Stimulated activated CD4-positive, alpha-beta T cell treated with anti-CD3 and anti-CD28 coated beads, Interleukin-15, amount 100 ng/mL, for 48 hours (primary cell): ENCODE results near the gene MARVELD1.

Experiments
- DNase-seq, 2 donors: peaks; one replicate each; pipeline ENCODE4 v3.0.0-alpha.2; 2020; ENCODE audit warnings: low read depth in 2 of 2

Gene MARVELD1

GRCh38 chr10:97721871-97722780, 8.6 kb downstream of the MARVELD1 start:
- DNase-seq: no peak

- no peak for DNase-seq
Observed at GRCh38 chr10:97723001-97723400, 9.5 kb downstream of the MARVELD1 start.

- DNase-seq: no peak
Observed at GRCh38 chr10:97724341-97724941, 10.9 kb downstream of the MARVELD1 start.

GRCh38 chr10:97726636-97727178, 13.2 kb downstream of the MARVELD1 start:
- no peak for DNase-seq

GRCh38 chr10:97729014-97729413, 15.5 kb downstream of the MARVELD1 start:
- no peak for DNase-seq

- DNase-seq: no peak
Observed at GRCh38 chr10:97731346-97732051, 18.0 kb downstream of the MARVELD1 start.

- DNase-seq: no peak
Observed at GRCh38 chr10:97732052-97732359, 18.5 kb downstream of the MARVELD1 start.

- DNase-seq: no peak
Observed at GRCh38 chr10:97733256-97733655, 19.7 kb downstream of the MARVELD1 start.

- no peak for DNase-seq
Observed at GRCh38 chr10:97734021-97734420, 20.5 kb downstream of the MARVELD1 start.

GRCh38 chr10:97736403-97736901, 22.9 kb downstream of the MARVELD1 start:
- no peak for DNase-seq

- peak; percentile 94 to 96 for DNase-seq
Observed at GRCh38 chr10:97736902-97737769, 23.6 kb downstream of the MARVELD1 start, which contains the start of gene ZFYVE27. ZFYVE27 (plus strand) TSS chr10:97737128; CDS start chr10:97738478, 1,350 bp downstream.

GRCh38 chr10:97737770-97738265, 24.3 kb downstream of the MARVELD1 start:
- DNase-seq: no peak

- no peak for DNase-seq
Observed at GRCh38 chr10:97738616-97739015, 25.1 kb downstream of the MARVELD1 start.

GRCh38 chr10:97740613-97741012, 27.1 kb downstream of the MARVELD1 start:
- no peak for DNase-seq

GRCh38 chr10:97743169-97743943, 29.8 kb downstream of the MARVELD1 start:
- no peak for DNase-seq

GRCh38 chr10:97744405-97745035, 31.0 kb downstream of the MARVELD1 start:
- DNase-seq: no peak

GRCh38 chr10:97747573-97747972, 34.0 kb downstream of the MARVELD1 start:
- no peak for DNase-seq

- no peak for DNase-seq
Observed at GRCh38 chr10:97748116-97748515, 34.6 kb downstream of the MARVELD1 start.

- DNase-seq: no peak
Observed at GRCh38 chr10:97752956-97753355, 39.4 kb downstream of the MARVELD1 start.

GRCh38 chr10:97754726-97755125, 41.2 kb downstream of the MARVELD1 start:
- no peak for DNase-seq
